SJSA1 (cell line): ENCODE data around the gene SF3A1. TPM values are rescaled to one million over a fixed set of nuclear protein-coding genes. Genes with fewer than 3 reads are reported as not detected.

Experiments
- DNase-seq, 2 experiments: peaks; one replicate each; pipeline ENCODE4 v3.0.0-alpha.2; 2015 to 2020; ENCODE audit warnings: low spot score in 2 of 2, low read depth in 1 of 2
- H3K27ac ChIP-seq: fragments of 250-450 bp; sonication (Bioruptor Pico); 2 replicates; pipeline ENCODE4 v1.5.1; 2020; ENCODE audit warnings: mild to moderate bottlenecking, moderate library complexity
- H3K27me3 ChIP-seq: fragments of 250-450 bp; sonication (Bioruptor Pico); replicated peaks from 2 replicates; pipeline ENCODE4 v1.5.1; 2020; ENCODE audit warnings: mild to moderate bottlenecking, moderate library complexity
- H3K36me3 ChIP-seq: fragments of 250-450 bp; sonication (Bioruptor Pico); 2 replicates; pipeline ENCODE4 v1.5.1; 2020; ENCODE audit warnings: mild to moderate bottlenecking
- H3K4me1 ChIP-seq: fragments of 250-450 bp; sonication (Bioruptor Pico); replicated peaks from 2 replicates; pipeline ENCODE4 v1.6.1; 2021; ENCODE audit warnings: mild to moderate bottlenecking
- H3K4me3 ChIP-seq: fragments of 250-450 bp; sonication (Bioruptor Pico); 2 replicates; pipeline ENCODE4 v1.5.1; 2020; ENCODE audit warnings: mild to moderate bottlenecking
- H3K9me3 ChIP-seq: fragments of 250-450 bp; sonication (Bioruptor Pico); replicated peaks from 2 replicates; pipeline ENCODE4 v1.5.1; 2020; ENCODE audit warnings: mild to moderate bottlenecking
- total RNA-seq: library from RNA; depleted of rRNA; stranded (reverse); fragments of >200 nt; shearing (Covaris generic); gene quantifications from 2 replicates; pipeline ENCODE4 v1.2.3, GENCODE V29; 2014

Gene SF3A1
- total RNA-seq, 1 experiment from 2014 or later = 37.2 TPM

GRCh38 chr22:30305906-30306626 lies 50.6 kb downstream of the SF3A1 start:
- no peak for DNase-seq
- Histone ChIP-seq H3K4me3 (no peak overlapping the region), H3K9me3 (no peaks in the 10 kb centered on the region), H3K27ac (no peak overlapping the region), H3K27me3 (no peaks in the 10 kb centered on the region), H3K36me3 (peaks cover 27% of the 10 kb centered on the region), H3K4me1 (peaks cover 13% of the 10 kb centered on the region)

- no peak overlapping the region for H3K27ac ChIP-seq
Observed at GRCh38 chr22:30305519-30305905, 51.2 kb downstream of the SF3A1 start.

GRCh38 chr22:30304495-30305244 lies 52.0 kb downstream of the SF3A1 start:
- Histone ChIP-seq H3K27me3 (no peaks in the 10 kb centered on the region), H3K9me3 (no peaks in the 10 kb centered on the region), H3K36me3 (peaks cover 38% of the 10 kb centered on the region), H3K27ac (no peak overlapping the region), H3K4me3 (no peak overlapping the region), H3K4me1 (peaks cover 12% of the 10 kb centered on the region)
- no peak for DNase-seq

More at GRCh38 chr22:30305519-30305905, 51.2 kb downstream of the SF3A1 start:
- H3K36me3 ChIP-seq = peaks cover 32% of the 10 kb centered on the region
- DNase-seq = no peak
- no peaks in the 10 kb centered on the region for H3K9me3 ChIP-seq
- no peaks in the 10 kb centered on the region for H3K27me3 ChIP-seq
- peaks cover 12% of the 10 kb centered on the region for H3K4me1 ChIP-seq
- H3K4me3 ChIP-seq = no peak overlapping the region

GRCh38 chr22:30302810-30303138 lies 53.9 kb downstream of the SF3A1 start:
- Histone ChIP-seq H3K4me1 (peaks cover 12% of the 10 kb centered on the region), H3K9me3 (no peaks in the 10 kb centered on the region), H3K36me3 (peaks cover 57% of the 10 kb centered on the region), H3K27ac (no peak overlapping the region), H3K4me3 (no peak overlapping the region), H3K27me3 (no peaks in the 10 kb centered on the region)
- no peak for DNase-seq

- DNase-seq = no peak
- Histone ChIP-seq H3K36me3 (peaks cover 63% of the 10 kb centered on the region), H3K4me3 (no peak overlapping the region), H3K27me3 (no peaks in the 10 kb centered on the region), H3K27ac (no peak overlapping the region), H3K9me3 (no peaks in the 10 kb centered on the region), H3K4me1 (peaks cover 12% of the 10 kb centered on the region)
Observed at GRCh38 chr22:30301995-30302809, 54.5 kb downstream of the SF3A1 start.

GRCh38 chr22:30299322-30299721 lies 57.4 kb downstream of the SF3A1 start:
- Histone ChIP-seq H3K4me1 (peaks cover 7% of the 10 kb centered on the region), H3K4me3 (no peak overlapping the region), H3K36me3 (peaks cover 82% of the 10 kb centered on the region), H3K9me3 (no peaks in the 10 kb centered on the region), H3K27ac (no peak overlapping the region), H3K27me3 (no peaks in the 10 kb centered on the region)
- DNase-seq = no peak

GRCh38 chr22:30297991-30298701 lies 58.5 kb downstream of the SF3A1 start:
- Histone ChIP-seq H3K4me3 (no peak overlapping the region), H3K36me3 (peaks cover 82% of the 10 kb centered on the region), H3K4me1 (peaks cover 7% of the 10 kb centered on the region), H3K27me3 (no peaks in the 10 kb centered on the region), H3K27ac (no peak overlapping the region), H3K9me3 (no peaks in the 10 kb centered on the region)
- DNase-seq = no peak

GRCh38 chr22:30297276-30297990 lies 59.3 kb downstream of the SF3A1 start:
- no peaks in the 10 kb centered on the region for H3K27me3 ChIP-seq
- no peak overlapping the region for H3K27ac ChIP-seq
- no peaks in the 10 kb centered on the region for H3K9me3 ChIP-seq
- no peak overlapping the region for H3K4me3 ChIP-seq
- peaks cover 82% of the 10 kb centered on the region for H3K36me3 ChIP-seq
- DNase-seq = no peak
- peaks cover 5% of the 10 kb centered on the region for H3K4me1 ChIP-seq

- H3K9me3 ChIP-seq = no peaks in the 10 kb centered on the region
- DNase-seq = no peak
- no peaks in the 10 kb centered on the region for H3K4me1 ChIP-seq
- H3K36me3 ChIP-seq = peaks cover 85% of the 10 kb centered on the region
- no peak overlapping the region for H3K4me3 ChIP-seq
- no peaks in the 10 kb centered on the region for H3K27me3 ChIP-seq
- no peak overlapping the region for H3K27ac ChIP-seq
Observed at GRCh38 chr22:30296833-30297232, 59.9 kb downstream of the SF3A1 start.

GRCh38 chr22:30296324-30296723 lies 60.4 kb downstream of the SF3A1 start:
- H3K27ac ChIP-seq = no peak overlapping the region
- DNase-seq = no peak
- no peaks in the 10 kb centered on the region for H3K9me3 ChIP-seq
- no peaks in the 10 kb centered on the region for H3K27me3 ChIP-seq
- H3K36me3 ChIP-seq = peaks cover 89% of the 10 kb centered on the region
- H3K4me1 ChIP-seq = peaks cover 4% of the 10 kb centered on the region
- H3K4me3 ChIP-seq = no peak overlapping the region

- Histone ChIP-seq H3K27ac (no peak overlapping the region), H3K4me3 (no peak overlapping the region), H3K4me1 (peaks cover 11% of the 10 kb centered on the region), H3K27me3 (no peaks in the 10 kb centered on the region), H3K9me3 (no peaks in the 10 kb centered on the region), H3K36me3 (peaks cover 84% of the 10 kb centered on the region)
- no peak for DNase-seq
Observed at GRCh38 chr22:30295576-30295975, 61.1 kb downstream of the SF3A1 start.

GRCh38 chr22:30294830-30295229 lies 61.9 kb downstream of the SF3A1 start:
- peaks cover 78% of the 10 kb centered on the region for H3K36me3 ChIP-seq

GRCh38 chr22:30294066-30294465 lies 62.6 kb downstream of the SF3A1 start:
- Histone ChIP-seq H3K9me3 (no peaks in the 10 kb centered on the region), H3K36me3 (peaks cover 71% of the 10 kb centered on the region), H3K4me1 (peaks cover 20% of the 10 kb centered on the region), H3K27ac (no peak overlapping the region), H3K27me3 (no peaks in the 10 kb centered on the region), H3K4me3 (no peak overlapping the region)
- no peak for DNase-seq

More at GRCh38 chr22:30294830-30295229, 61.9 kb downstream of the SF3A1 start:
- Histone ChIP-seq H3K27me3 (no peaks in the 10 kb centered on the region), H3K27ac (no peak overlapping the region), H3K9me3 (no peaks in the 10 kb centered on the region), H3K4me3 (no peak overlapping the region), H3K4me1 (peaks cover 19% of the 10 kb centered on the region)
- no peak for DNase-seq
